Endothelial cell of umbilical vein (primary cell): ENCODE data around the gene HOMER1. TPM values are rescaled to one million over a fixed set of nuclear protein-coding genes. Genes with fewer than 3 reads are reported as not detected.

Source experiments
- BruUV-seq: library from RNA; stranded (reverse); fragments of 400-500 nt; replicated peaks from 2 replicates; lab custom pipeline; 2021; lab: Mats Ljungman, UMichigan
- CTCF ChIA-PET: fragments of 300-600, 350-600 bp; sonication (Branson Sonifier 250); formaldehyde crosslinking; loops from one replicate; lab custom pipeline; 2021; ENCODE audit warnings: antibody characterized with exemption, inconsistent platforms; lab: Charles Lee
- POLR2A ChIA-PET: fragments of 300-600, 350-600 bp; sonication (Branson Sonifier 250); formaldehyde crosslinking; loops from one replicate; lab custom pipeline; 2021; ENCODE audit warnings: antibody characterized with exemption, inconsistent platforms; lab: Charles Lee
- DNase-seq: peaks from one replicate; pipeline ENCODE4 v3.0.0-alpha.2; 2011; ENCODE audit warnings: low read depth, low spot score
- FAIRE-seq: peaks from 2 replicates; lab custom pipeline; 2011; peaks lifted over from hg19 to GRCh38; lab: Jason Lieb, UNC
- H2AFZ ChIP-seq: 2 replicates; pipeline ENCODE4 v1.6.0; 2012; ENCODE audit warnings: low read depth, low read length, control low read depth, inconsistent platforms
- H3K27ac ChIP-seq: 2 replicates; pipeline ENCODE4 v1.5.1; 2011; ENCODE audit warnings: low read depth, mild to moderate bottlenecking, control low read depth, low read length, moderate library complexity; ENCODE audit not compliant: insufficient read depth
- H3K27me3 ChIP-seq, 2 experiments: 2 replicates each; pipeline versions ENCODE4 v1.6.0 to v1.6.1; 2011; ENCODE audit warnings: low read length in 2 of 2, mixed read lengths in 1 of 2; ENCODE audit not compliant: control insufficient read depth in 2 of 2, insufficient read depth in 2 of 2
- H3K36me3 ChIP-seq, 2 experiments: 2 replicates in 1 of 2; 3 replicates in 1 of 2; pipeline ENCODE4 v1.5.1; 2011; ENCODE audit warnings: low read length in 2 of 2, mild to moderate bottlenecking in 1 of 2, moderate library complexity in 1 of 2; ENCODE audit not compliant: control insufficient read depth in 2 of 2, insufficient read depth in 2 of 2; ENCODE audit errors: extremely low read depth in 1 of 2
- H3K4me1 ChIP-seq: 3 replicates; pipeline ENCODE4 v1.5.1; 2011; ENCODE audit warnings: mild to moderate bottlenecking, low read length; ENCODE audit not compliant: control insufficient read depth, insufficient read depth; ENCODE audit errors: extremely low read depth
- H3K4me2 ChIP-seq: 2 replicates; pipeline ENCODE4 v1.6.1; 2011; ENCODE audit warnings: low read length, control low read depth, mixed read lengths; ENCODE audit not compliant: insufficient read depth
- H3K4me3 ChIP-seq, 3 experiments: fragments of 200-600 bp in 1 of 3; sonication (generic), shearing (Covaris generic) in 1 of 3; replicated peaks in 1 of 3; 2 replicates each; pipeline ENCODE4 v1.5.1; 2011 to 2016; ENCODE audit warnings: control low read depth in 3 of 3, low read length in 3 of 3, mild to moderate bottlenecking in 2 of 3, inconsistent platforms in 1 of 3, low read depth in 1 of 3, moderate library complexity in 1 of 3; ENCODE audit not compliant: insufficient read depth in 1 of 3
- H3K79me2 ChIP-seq: 2 replicates; pipeline ENCODE4 v1.6.0; 2012; ENCODE audit warnings: low read length, inconsistent platforms; ENCODE audit not compliant: control insufficient read depth, insufficient read depth
- H3K9ac ChIP-seq: replicated peaks from 2 replicates; pipeline ENCODE3; 2011; ENCODE audit warnings: low read length, control low read depth; ENCODE audit not compliant: insufficient read depth; ENCODE audit errors: extremely low read depth
- H3K9me1 ChIP-seq: replicated peaks from 3 replicates; pipeline ENCODE4 v1.6.0; 2011; ENCODE audit warnings: mild to moderate bottlenecking, low read length; ENCODE audit not compliant: control insufficient read depth, insufficient read depth; ENCODE audit errors: extremely low read depth
- H3K9me3 ChIP-seq: replicated peaks from 2 replicates; pipeline ENCODE4 v1.5.1; 2012; ENCODE audit warnings: low read length, inconsistent platforms; ENCODE audit not compliant: control insufficient read depth, insufficient read depth
- H4K20me1 ChIP-seq: replicated peaks from 2 replicates; pipeline ENCODE3; 2011; ENCODE audit warnings: mild to moderate bottlenecking, low read length; ENCODE audit not compliant: control insufficient read depth, insufficient read depth; ENCODE audit errors: extremely low read depth
- CTCF ChIP-seq, 2 donors: IDR thresholded peaks; 1 replicate in 1 of 2; 2 replicates in 1 of 2; pipeline ENCODE4 v1.5.1; 2011; ENCODE audit warnings: low read length in 2 of 2, mild to moderate bottlenecking in 2 of 2, moderate library complexity in 2 of 2, control low read depth in 1 of 2, inconsistent platforms in 1 of 2, low read depth in 1 of 2; ENCODE audit not compliant: insufficient read depth in 1 of 2; ENCODE audit errors: extremely low read depth in 1 of 2
- EZH2 ChIP-seq: IDR thresholded peaks from 2 replicates; pipeline ENCODE4 v1.6.1; 2012; ENCODE audit warnings: borderline replicate concordance, low read depth, mild to moderate bottlenecking, moderate library complexity, low read length, inconsistent platforms; ENCODE audit not compliant: severe bottlenecking
- FOS ChIP-seq: IDR thresholded peaks from 2 replicates; pipeline ENCODE4 v1.6.1; 2011; ENCODE audit warnings: mild to moderate bottlenecking, low read length, moderate library complexity, borderline replicate concordance; ENCODE audit not compliant: insufficient read depth
- JUN ChIP-seq: IDR thresholded peaks from 2 replicates; pipeline ENCODE4 v1.6.1; 2011; ENCODE audit warnings: borderline replicate concordance, low read depth; ENCODE audit not compliant: insufficient read length, insufficient read depth
- MYC ChIP-seq: IDR thresholded peaks from one replicate; pipeline ENCODE4 v1.6.1; 2011; ENCODE audit warnings: mild to moderate bottlenecking, low read depth, low read length
- POLR2A ChIP-seq: IDR thresholded peaks from 2 replicates; pipeline ENCODE4 v1.6.1; 2012; ENCODE audit warnings: low read depth, mild to moderate bottlenecking, control low read depth, low read length
- POLR2AphosphoS5 ChIP-seq: IDR thresholded peaks from 2 replicates; pipeline ENCODE4 v1.6.1; 2012; ENCODE audit warnings: low read depth, mild to moderate bottlenecking, control low read depth, low read length, moderate library complexity; ENCODE audit not compliant: insufficient read depth
- dilution Hi-C: fragments of 300-500 bp; cut with MboI; formaldehyde crosslinking; loops from one replicate; pipeline ENCODE4 v1.15.0; 2019; ENCODE audit warnings: low sequenced_read_pairs; ENCODE audit not compliant: extremely low pct_ligation_motif_present
- intact Hi-C: fragments of 100-400 bp; cut with micrococcal nuclease; formaldehyde crosslinking; loops from one replicate; pipeline ENCODE4 v1.10.0; 2022
- polyA plus RNA-seq, 4 experiments: library from polyadenylated mRNA; depleted of rRNA in 3 of 4; stranded (reverse) in 3 of 4; unstranded in 1 of 4; fragments of >200 nt; gene quantifications; 2 replicates each; pipeline versions ENCODE4 v1.2.1 to v1.2.3, GENCODE V29; 2011 to 2012; ENCODE audit warnings: missing spikeins in 1 of 4
- total RNA-seq: library from RNA; stranded (reverse); gene quantifications from 2 replicates; pipeline ENCODE4 v1.2.3, GENCODE V29; 2021

Gene HOMER1
- total and polyA plus RNA-seq, 2 donors (not counting 3 experiments of a cell fraction or from before 2014, with no cell fraction given) = 0.57 to 3.9 TPM

DNA sequence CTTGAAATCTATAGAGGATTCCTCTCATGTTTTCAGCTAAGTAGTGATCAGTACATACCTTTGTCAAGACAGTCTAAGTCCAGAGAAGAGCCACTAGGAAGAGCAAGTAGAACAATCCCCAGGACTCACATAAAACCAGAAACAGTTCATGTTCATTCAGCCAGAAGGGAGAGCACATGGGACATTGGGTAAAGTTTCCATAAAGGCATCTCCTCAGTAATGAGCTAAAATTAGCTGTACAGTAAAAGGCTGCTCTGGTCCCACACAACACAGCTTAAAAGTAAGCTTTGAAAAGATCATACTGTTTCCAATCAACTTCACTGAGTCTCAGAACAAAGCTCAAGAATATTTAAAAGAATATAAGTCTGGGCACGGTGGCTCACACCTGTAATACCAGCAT is 32.4 kb downstream of the HOMER1 start:
- CTCF ChIA-PET = interaction anchor here (0.7 to 1.4 kb wide), 2 partner anchors 9 to 348 kb away, joined by 4 to 5 read pairs; no protein-coding TSS in a partner anchor
- BruUV-seq = no TSS peak
- Histone ChIP-seq H3K27ac (no peak overlapping the region), H3K9me1 (no peaks in the 10 kb centered on the region), H3K4me3 (no peak overlapping the region), H2AFZ (no peak overlapping the region), H4K20me1 (no peaks in the 10 kb centered on the region), H3K79me2 (no peaks in the 10 kb centered on the region), H3K9me3 (no peaks in the 10 kb centered on the region), H3K4me1 (no peaks in the 10 kb centered on the region), H3K27me3 (no peaks in the 10 kb centered on the region), H3K4me2 (no peak overlapping the region), H3K36me3 (no peaks in the 10 kb centered on the region), H3K9ac (no peak overlapping the region)
- FAIRE-seq (no peak), DNase-seq (no peak)
- POLR2A ChIA-PET = no interaction called here
- TF ChIP-seq FOS = no peak
- TF ChIP-seq POLR2AphosphoS5 = no peak
- TF ChIP-seq CTCF (IDR thresholded peaks at IDR 0.05; ENCODE audit: extremely low read depth in 1 of 2, insufficient read depth in 1 of 2, low read depth in 1 of 2, low read length in 2 of 2) = no peak
- no peak for TF ChIP-seq MYC
- no peak for TF ChIP-seq POLR2A
- TF ChIP-seq EZH2 = no peak
- TF ChIP-seq JUN = no peak
- dilution Hi-C loops (no loop called here), intact Hi-C loops (no loop called here)
